Measurements from ENCODE around the gene OR2V2. TPM values are rescaled to one million over a fixed set of nuclear protein-coding genes. Genes with fewer than 3 reads are reported as not detected.
A peak's percentile ranks its signal among the peaks of the same experiment; 100 is the strongest.

The OR2V2 gene
- total RNA-seq, 4 donors from 2014 or later: not detected

- Histone ChIP-seq H3K9me3 (no peaks in the 10 kb centered on the region), H3K36me3 (no peaks in the 10 kb centered on the region), H3K4me1 (no peaks in the 10 kb centered on the region), H3K27ac (peak overlapping the region; percentile 92 to 93), H3K4me3 (peak overlapping the region; percentile 69 to 72), H3K27me3 (no peaks in the 10 kb centered on the region)
- peak; percentile 83 to 89 for DNase-seq
- TF ChIP-seq POLR2A (IDR thresholded peaks at IDR 0.05) (peak in 1 of 2 donors; percentile 15), CTCF (IDR thresholded peaks at IDR 0.05) (peak in 2 of 4 experiments; percentile 25 to 32)
- intact Hi-C loops (cut with DNase I; ENCODE audit: low total_unique reads): no loop called here
These were observed 40.3 kb downstream of the OR2V2 start for GRCh38 chr5:181187500-181188213.

GRCh38 chr5:181188700-181189362, 41.4 kb downstream of the OR2V2 start:
- no peaks in the 10 kb centered on the region for H3K4me1 ChIP-seq
- intact Hi-C loops (cut with DNase I; ENCODE audit: low total_unique reads): no loop called here
- H3K27ac ChIP-seq: peak overlapping the region; percentile 92 to 93
- no peak for TF ChIP-seq POLR2A (IDR thresholded peaks at IDR 0.05)
- no peak for TF ChIP-seq CTCF (IDR thresholded peaks at IDR 0.05)
- peak overlapping the region; percentile 69 to 72 for H3K4me3 ChIP-seq
- DNase-seq: peak; percentile 78 to 82
- H3K36me3 ChIP-seq: no peaks in the 10 kb centered on the region
- H3K9me3 ChIP-seq: no peaks in the 10 kb centered on the region
- H3K27me3 ChIP-seq: no peaks in the 10 kb centered on the region

GRCh38 chr5:181189363-181189961, 42.1 kb downstream of the OR2V2 start:
- H3K36me3 ChIP-seq: no peaks in the 10 kb centered on the region
- H3K4me1 ChIP-seq: no peaks in the 10 kb centered on the region
- DNase-seq: peak in 1 of 2 donors; percentile 40
- intact Hi-C loops (cut with DNase I; ENCODE audit: low total_unique reads): no loop called here
- peak overlapping the region; percentile 92 to 93 for H3K27ac ChIP-seq
- H3K27me3 ChIP-seq: no peaks in the 10 kb centered on the region
- no peaks in the 10 kb centered on the region for H3K9me3 ChIP-seq
- peak overlapping the region; percentile 69 to 72 for H3K4me3 ChIP-seq
- TF ChIP-seq POLR2A (IDR thresholded peaks at IDR 0.05): no peak
- TF ChIP-seq CTCF (IDR thresholded peaks at IDR 0.05): no peak

GRCh38 chr5:181189962-181190710, 42.8 kb downstream of the OR2V2 start:
- TF ChIP-seq POLR2A (IDR thresholded peaks at IDR 0.05) (no peak), CTCF (IDR thresholded peaks at IDR 0.05) (no peak)
- no peaks in the 10 kb centered on the region for H3K27me3 ChIP-seq
- no peaks in the 10 kb centered on the region for H3K4me1 ChIP-seq
- no peaks in the 10 kb centered on the region for H3K36me3 ChIP-seq
- intact Hi-C loops (cut with DNase I; ENCODE audit: low total_unique reads): no loop called here
- peak overlapping the region; percentile 92 to 93 for H3K27ac ChIP-seq
- H3K9me3 ChIP-seq: no peaks in the 10 kb centered on the region
- DNase-seq: no peak
- peak overlapping the region; percentile 69 to 72 for H3K4me3 ChIP-seq

All from uterus (tissue), 4 donors.